Stimulated activated CD8-positive, alpha-beta memory T cell treated with anti-CD3 and anti-CD28 coated beads, Interleukin-12 subunit alpha, Interleukin-12 subunit beta, amount 100 ng/mL, for 24 hours (primary cell): Measurements from ENCODE around the gene LECT2.

Source experiments
- DNase-seq: peaks from one replicate; pipeline ENCODE4 v3.0.0-alpha.2; 2020; ENCODE audit errors: extremely low read depth

The LECT2 gene

GRCh38 chr5:135937245-135937911, 17.4 kb downstream of the LECT2 start:
- no peak for DNase-seq

GRCh38 chr5:135934939-135935338, 19.8 kb downstream of the LECT2 start:
- DNase-seq: no peak

GRCh38 chr5:135930949-135931295, 23.9 kb downstream of the LECT2 start:
- DNase-seq: no peak

GRCh38 chr5:135930029-135930948, 24.5 kb downstream of the LECT2 start:
- no peak for DNase-seq

- no peak for DNase-seq
Observed at GRCh38 chr5:135921388-135921787, 33.4 kb downstream of the LECT2 start.

- no peak for DNase-seq
Observed at GRCh38 chr5:135920199-135920598, 34.6 kb downstream of the LECT2 start.

GRCh38 chr5:135916638-135917263, 38.0 kb downstream of the LECT2 start:
- DNase-seq: no peak

GRCh38 chr5:135915466-135916001, 39.2 kb downstream of the LECT2 start:
- DNase-seq: no peak

GRCh38 chr5:135913713-135914626, 40.8 kb downstream of the LECT2 start:
- no peak for DNase-seq

- no peak for DNase-seq
Observed at GRCh38 chr5:135905144-135905543, 49.6 kb downstream of the LECT2 start.

GRCh38 chr5:135901633-135902032, 53.1 kb downstream of the LECT2 start:
- DNase-seq: no peak

- DNase-seq: no peak
Observed at GRCh38 chr5:135900276-135900675, 54.5 kb downstream of the LECT2 start.

- DNase-seq: no peak
Observed at GRCh38 chr5:135898651-135899050, 56.1 kb downstream of the LECT2 start.
